Right lung (tissue), 5 donors: ENCODE results near the gene SPG7. TPM values are rescaled to one million over a fixed set of nuclear protein-coding genes. Genes with fewer than 3 reads are reported as not detected.

Experiments
- DNase-seq, 2 donors: peaks; one replicate each; pipeline ENCODE4 v3.0.0-alpha.2; 2013
- polyA plus RNA-seq, 5 donors: library from polyadenylated mRNA; unstranded; fragments of 120-200 nt; gene quantifications; one replicate each; pipeline versions ENCODE4 v1.2.1 to v1.2.3, GENCODE V29; 2013; ENCODE audit warnings: inconsistent platforms in 1 of 5, low replicate concordance in 1 of 5; ENCODE audit not compliant: insufficient read length in 5 of 5, insufficient read depth in 1 of 5

Gene SPG7
- polyA plus RNA-seq, 5 donors, result 100.0 to 129 (median 121) TPM

DNA sequence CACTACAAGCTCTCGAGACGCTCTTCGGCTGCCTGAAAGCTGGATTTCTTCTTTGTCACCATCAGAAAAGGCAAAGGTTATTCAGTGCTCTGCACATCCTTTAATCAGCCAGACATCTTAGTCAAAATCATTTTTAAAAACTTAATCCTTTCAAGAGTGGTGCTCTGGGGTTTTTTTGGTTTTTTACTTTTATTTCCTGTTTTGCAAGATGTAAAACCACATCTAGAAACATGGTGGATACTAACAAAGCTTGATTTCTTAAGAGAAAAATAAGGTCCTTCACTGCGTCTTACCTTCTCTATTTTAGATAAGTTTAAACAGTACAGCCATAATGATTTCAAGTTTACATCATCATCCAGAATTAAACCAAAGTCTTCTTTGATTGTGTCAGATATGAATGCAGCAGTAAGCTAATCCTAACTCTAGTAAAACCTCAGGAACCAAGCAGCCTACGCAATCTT, 24.1 kb upstream of the SPG7 start:
- DNase-seq, result no peak

GRCh38 chr16:89484923-89485679, 23.1 kb upstream of the SPG7 start:
- DNase-seq, result no peak

DNA sequence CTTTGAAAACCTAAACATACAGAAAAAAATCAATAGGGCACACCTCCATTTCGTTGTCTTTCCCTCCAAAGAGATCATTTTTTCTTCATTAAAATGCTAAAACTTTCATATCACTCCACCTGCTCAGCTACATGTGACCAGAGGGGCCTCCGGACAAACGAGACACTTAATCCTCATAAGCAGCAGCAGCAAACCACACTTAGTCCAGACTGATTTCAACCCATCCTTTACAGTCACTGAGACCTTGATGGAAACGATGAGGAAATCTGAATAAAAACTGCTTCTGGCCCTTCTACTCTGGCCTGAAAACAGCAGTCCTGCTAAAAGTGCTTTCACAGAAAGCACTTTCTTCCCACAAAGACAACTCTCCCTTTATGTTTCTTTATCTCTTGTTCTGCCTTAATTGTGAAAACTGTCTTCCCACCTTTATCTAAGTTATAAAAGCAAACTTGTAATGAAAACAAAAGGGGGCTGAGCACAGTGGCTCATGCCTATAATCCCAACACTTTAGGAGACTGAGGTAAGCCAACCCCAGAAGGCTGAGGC, 22.4 kb upstream of the SPG7 start:
- no peak for DNase-seq

GRCh38 chr16:89489040-89489897, 18.9 kb upstream of the SPG7 start:
- peak; percentile 92 to 94 for DNase-seq

- no peak for DNase-seq
Measured at GRCh38 chr16:89489898-89490438, 18.2 kb upstream of the SPG7 start.

GRCh38 chr16:89490439-89491237, 17.6 kb upstream of the SPG7 start, which contains the start of gene ANKRD11:
Gene ANKRD11, minus strand, starts transcription at chr16:89490561. Its CDS starts 173,542 bp downstream, at chr16:89317019.
- peak; percentile 99 for DNase-seq

DNA sequence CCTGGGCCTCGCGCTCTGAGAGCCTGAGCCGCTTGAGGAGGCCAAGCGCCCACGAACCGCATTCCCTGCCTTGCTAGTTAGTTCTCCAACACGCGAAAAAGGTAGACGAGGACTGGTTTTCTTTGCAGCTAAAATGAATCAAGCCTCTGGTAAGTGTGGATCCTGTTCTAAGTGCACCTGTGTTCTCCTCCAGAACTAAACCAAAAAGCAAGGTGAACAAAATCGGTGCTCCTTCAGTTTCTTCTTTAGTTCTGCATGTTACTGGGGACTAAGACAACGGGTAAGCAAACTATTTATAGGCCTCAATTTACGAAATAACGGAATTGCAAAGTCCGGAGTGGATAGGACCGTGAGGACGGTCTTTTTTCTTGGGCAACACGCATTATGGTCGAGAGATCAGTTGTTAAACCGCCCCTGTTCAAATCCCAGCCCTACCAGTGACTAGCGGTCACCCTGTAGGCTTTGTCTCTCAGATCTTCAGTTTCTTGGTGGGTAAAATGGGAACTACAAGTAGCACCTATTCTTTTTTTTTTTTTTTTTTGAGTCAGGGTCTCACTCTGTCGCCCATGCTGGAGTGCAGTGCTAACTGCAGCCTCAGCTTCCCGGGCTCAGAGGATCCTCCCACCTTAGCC, 16.8 kb upstream of the SPG7 start:
- DNase-seq, result no peak

DNA sequence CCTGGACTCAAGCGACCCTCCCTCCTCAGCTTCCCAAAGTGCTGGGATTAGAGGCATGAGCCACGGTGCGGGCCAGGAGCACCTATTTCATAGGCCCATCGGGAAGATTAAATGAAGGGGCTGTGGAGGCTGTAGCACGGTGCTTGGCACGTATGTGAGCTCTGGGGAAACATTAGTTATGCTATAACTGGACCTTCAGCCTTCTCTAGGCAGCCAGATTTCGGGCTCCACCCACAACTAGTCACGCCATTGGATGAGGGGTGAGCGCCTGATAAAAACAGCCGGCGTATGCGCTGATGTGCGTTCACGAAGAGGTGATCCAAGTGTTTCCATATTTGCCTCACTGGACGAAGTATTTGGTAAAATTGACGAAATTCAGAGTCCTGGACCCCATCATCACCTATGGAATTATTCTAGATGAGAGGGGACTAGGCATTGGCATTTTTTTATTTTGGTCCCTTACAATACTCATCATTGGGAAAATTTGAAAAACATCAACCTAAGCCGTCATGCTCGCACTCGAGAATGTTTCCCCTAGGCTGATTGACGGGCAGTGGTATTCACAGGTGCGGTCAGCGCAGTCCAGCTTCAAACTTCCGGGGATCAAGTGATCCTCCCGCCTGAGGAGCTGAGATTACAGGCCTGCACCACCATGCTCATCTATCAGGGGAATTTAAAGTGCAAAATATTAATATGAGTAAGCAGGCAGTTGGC, 16.1 kb upstream of the SPG7 start:
- DNase-seq, result no peak

DNA sequence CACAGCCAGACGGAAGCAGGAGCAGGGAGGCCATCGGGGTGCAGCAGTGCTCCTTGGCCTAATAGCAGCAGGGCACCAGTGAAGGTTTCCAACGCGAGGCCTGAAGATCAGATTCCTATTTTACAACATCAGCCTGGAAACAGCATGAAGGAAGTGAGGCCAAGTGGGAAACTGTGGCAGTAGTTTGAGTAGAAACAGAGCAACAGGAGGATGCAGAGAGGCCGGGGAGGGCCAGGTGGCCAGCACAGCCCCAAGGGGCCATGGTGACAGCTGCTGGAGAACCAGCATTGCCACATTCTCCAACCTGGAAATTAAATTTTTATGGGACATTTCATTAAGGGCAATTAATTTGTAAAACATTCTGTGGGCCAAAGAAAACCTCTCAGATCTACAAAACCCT, 14.4 kb upstream of the SPG7 start:
- no peak for DNase-seq

- no peak for DNase-seq
Measured at GRCh38 chr16:89495121-89495520, 13.1 kb upstream of the SPG7 start.

- DNase-seq, result no peak
Measured at GRCh38 chr16:89498839-89499238, 9.4 kb upstream of the SPG7 start.

DNA sequence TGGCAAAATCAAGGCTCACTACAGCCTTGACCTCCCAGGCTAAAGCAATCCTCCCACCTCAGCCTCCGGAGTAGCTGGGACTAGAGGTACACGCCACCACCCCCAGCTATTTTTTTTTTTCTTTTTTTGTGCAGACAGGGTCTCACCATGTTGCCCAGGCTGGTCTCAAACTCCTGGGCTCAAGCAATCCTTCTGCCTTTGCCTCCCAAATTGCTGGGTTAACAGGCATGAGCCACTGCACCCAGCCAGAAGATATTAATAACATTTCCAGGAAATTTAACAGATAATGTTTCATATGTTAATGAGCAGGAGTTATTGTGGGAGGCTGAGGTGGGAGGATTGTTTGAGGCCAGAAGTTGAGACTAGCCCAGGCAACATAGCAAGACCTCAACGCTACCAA, 8.4 kb upstream of the SPG7 start:
- no peak for DNase-seq

DNA sequence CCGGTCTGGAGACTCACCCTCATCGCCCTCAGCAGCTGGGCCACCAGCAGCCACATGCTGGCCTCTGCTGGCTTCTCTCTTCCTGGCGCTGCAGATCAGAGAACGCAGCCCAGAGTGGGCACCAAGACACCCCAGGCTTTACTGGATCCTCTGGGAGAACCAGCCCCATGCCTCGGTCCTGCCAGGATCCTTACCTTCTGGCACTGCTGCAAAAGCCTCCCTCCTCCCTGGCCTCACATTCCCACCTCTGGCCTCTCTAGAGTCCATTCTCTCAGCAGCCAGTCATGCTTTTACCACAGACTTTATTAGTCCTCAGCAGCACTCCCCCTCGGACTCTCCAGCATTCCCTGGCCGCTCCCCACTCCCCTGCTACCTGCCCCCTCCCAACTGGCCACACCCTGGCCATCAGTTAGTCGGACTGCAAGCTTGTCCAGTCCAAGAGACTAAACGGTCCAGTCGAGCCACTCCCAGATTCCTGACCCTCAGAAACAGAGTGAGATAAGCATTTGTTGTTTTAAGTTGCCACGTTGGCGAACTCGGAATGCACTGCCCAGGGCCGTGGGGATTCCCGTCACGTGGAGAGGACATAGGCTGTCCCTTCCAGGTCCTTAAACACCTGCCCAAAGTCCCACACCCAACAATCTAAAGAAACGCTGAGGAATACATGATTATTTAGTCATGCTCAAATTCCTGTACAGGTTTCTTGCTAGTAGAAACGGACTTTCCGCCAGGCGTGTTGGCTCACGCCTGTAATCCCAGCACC, 5.9 kb upstream of the SPG7 start:
- no peak for DNase-seq

DNA sequence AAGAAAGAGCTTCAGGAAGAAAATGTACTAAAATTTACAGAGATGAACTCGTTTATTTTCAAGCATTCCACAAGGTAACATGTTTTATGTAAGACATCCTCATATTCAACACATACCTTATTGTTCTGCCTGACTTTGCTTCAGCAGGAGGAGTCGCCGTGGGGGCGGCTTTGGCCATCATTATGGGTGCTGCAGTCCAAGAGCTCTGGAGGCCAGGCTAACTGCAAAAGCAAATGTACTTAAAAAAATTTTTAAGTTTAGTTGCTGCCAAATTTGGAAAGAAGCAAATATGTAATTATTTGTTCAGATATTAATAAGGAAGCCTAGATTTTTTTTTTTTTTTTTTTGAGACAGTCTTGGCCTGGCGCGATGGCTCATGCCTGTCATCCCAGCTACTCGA, 4.1 kb upstream of the SPG7 start:
- DNase-seq, result no peak

DNA sequence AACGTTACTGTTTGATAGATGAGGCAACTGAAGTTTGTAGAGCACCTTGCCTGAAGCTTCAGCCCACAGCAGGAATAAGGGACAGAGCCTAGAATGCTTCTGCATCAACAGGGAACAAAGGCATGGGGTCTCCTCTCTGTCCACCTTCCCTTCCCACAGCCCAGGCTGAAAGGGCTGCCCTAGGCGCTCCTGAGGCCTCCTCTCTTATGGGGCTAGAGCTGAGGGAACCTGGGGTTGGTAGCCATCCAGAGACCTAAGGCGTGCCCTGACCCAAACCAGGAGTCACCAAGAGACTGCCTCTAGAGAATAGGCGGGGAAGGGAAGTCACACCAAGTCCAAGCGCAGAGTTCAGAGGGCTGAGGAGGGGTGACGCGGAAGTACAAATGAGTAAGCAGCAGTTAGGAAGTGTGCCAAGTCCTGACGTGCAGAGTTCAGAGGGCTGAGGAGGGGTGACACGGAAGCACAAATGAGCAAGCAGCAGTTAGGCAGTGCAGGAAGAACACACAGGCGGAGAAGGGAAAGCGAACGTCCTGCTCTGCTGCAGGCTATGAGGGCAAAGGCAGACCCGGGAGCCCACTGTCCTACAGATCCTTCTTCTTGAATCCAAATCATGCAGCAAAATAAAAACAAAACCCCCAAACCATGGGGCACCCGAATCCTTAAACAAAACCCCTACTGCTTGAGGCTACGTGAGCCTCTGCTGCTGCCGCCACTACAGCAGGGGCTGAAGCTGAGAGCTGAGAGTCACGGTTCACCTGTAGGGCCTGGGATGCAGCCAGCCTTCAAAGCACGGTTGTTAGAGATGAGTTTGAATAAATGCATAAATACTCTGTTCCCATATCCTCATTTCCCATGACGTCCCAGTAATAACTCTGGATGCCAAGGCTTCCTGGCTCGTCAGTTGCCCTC, 2.7 kb upstream of the SPG7 start:
- peak; percentile 81 to 82 for DNase-seq

- DNase-seq, result no peak
Measured at GRCh38 chr16:89506113-89506504, 2.1 kb upstream of the SPG7 start.

- no peak for DNase-seq
Measured at GRCh38 chr16:89506791-89507191, 1.4 kb upstream of the SPG7 start.

GRCh38 chr16:89507214-89507833, 879 bp upstream of the SPG7 start:
- DNase-seq, result peak in 1 of 2 donors; percentile 35
